Dermis microvascular lymphatic vessel endothelial cell (primary cell): ENCODE data around the gene DLG3. TPM values are rescaled to one million over a fixed set of nuclear protein-coding genes. Genes with fewer than 3 reads are reported as not detected.
A peak's percentile ranks its signal among the peaks of the same experiment; 100 is the strongest.
"Not testable (repeated sequence)": the region's sequence is repeated elsewhere in the genome, so short reads cannot be mapped to it uniquely, and the experiment has no call there.

Source experiments
- DNase-seq, 2 donors: peaks; one replicate each; pipeline versions ENCODE4 v3.0.0 to v3.0.0-alpha.2; 2010; ENCODE audit warnings: low read depth in 2 of 2
- total RNA-seq: library from RNA; depleted of rRNA; stranded (reverse); fragments of >200 nt; gene quantifications from 2 replicates; pipeline ENCODE4 v1.2.1, GENCODE V29; 2014

DLG3 gene
- total RNA-seq = 0.89 and 0.90 TPM in 2 replicates

- DNase-seq = no peak
Observed at GRCh38 chrX:70444326-70444945, at the start of gene DLG3. Gene DLG3, plus strand, starts transcription at chrX:70444835. Its CDS starts 367 bp downstream, at chrX:70445202.

GRCh38 chrX:70398899-70399298, 45.7 kb upstream of the DLG3 start:
- peak; percentile 6 to 27 for DNase-seq

- DNase-seq = not testable (repeated sequence)
Observed at GRCh38 chrX:70400181-70400580, 44.5 kb upstream of the DLG3 start.

GRCh38 chrX:70402721-70403120, 41.9 kb upstream of the DLG3 start:
- DNase-seq = no peak

- no peak for DNase-seq
Observed at GRCh38 chrX:70405003-70405402, 39.6 kb upstream of the DLG3 start.

GRCh38 chrX:70410921-70411320, 33.7 kb upstream of the DLG3 start:
- no peak for DNase-seq

- no peak for DNase-seq
Observed at GRCh38 chrX:70411475-70411874, 33.2 kb upstream of the DLG3 start.

GRCh38 chrX:70421618-70422017, 23.0 kb upstream of the DLG3 start:
- no peak for DNase-seq

GRCh38 chrX:70422851-70423341, 21.7 kb upstream of the DLG3 start, which contains the start of gene GDPD2:
Gene GDPD2, plus strand, starts transcription at chrX:70423314. Its CDS starts 1,671 bp downstream, at chrX:70424985.
- no peak for DNase-seq

GRCh38 chrX:70423936-70424675, 20.5 kb upstream of the DLG3 start:
- no peak for DNase-seq

- DNase-seq = no peak
Observed at GRCh38 chrX:70424801-70425200, 19.8 kb upstream of the DLG3 start.

- DNase-seq = no peak
Observed at GRCh38 chrX:70426286-70427278, 18.1 kb upstream of the DLG3 start.

GRCh38 chrX:70427365-70427764, 17.3 kb upstream of the DLG3 start:
- DNase-seq = no peak

GRCh38 chrX:70429759-70430158, 14.9 kb upstream of the DLG3 start:
- DNase-seq = no peak

GRCh38 chrX:70432936-70433847, 11.4 kb upstream of the DLG3 start:
- no peak for DNase-seq

- peak; percentile 50 to 61 for DNase-seq
Observed at GRCh38 chrX:70433848-70434351, 10.7 kb upstream of the DLG3 start.

- DNase-seq = peak; percentile 54 to 78
Observed at GRCh38 chrX:70434352-70434866, 10.2 kb upstream of the DLG3 start.

- DNase-seq = no peak
Observed at GRCh38 chrX:70434914-70435586, 9.6 kb upstream of the DLG3 start.

GRCh38 chrX:70436343-70436742, 8.3 kb upstream of the DLG3 start:
- DNase-seq = no peak

- no peak for DNase-seq
Observed at GRCh38 chrX:70437011-70437410, 7.6 kb upstream of the DLG3 start.
